ENCODE data around the gene PTTG1.

Gene PTTG1

GRCh38 chr5:160473681-160474080 lies 52.0 kb downstream of the PTTG1 start:
- DNase-seq (ENCODE audit: low spot score) = no peak

GRCh38 chr5:160474084-160474483 lies 52.4 kb downstream of the PTTG1 start:
- no peak for DNase-seq (ENCODE audit: low spot score)

GRCh38 chr5:160475864-160476438 lies 54.3 kb downstream of the PTTG1 start:
- no peak for DNase-seq (ENCODE audit: low spot score)

- no peak for DNase-seq (ENCODE audit: low spot score)
These were observed 55.8 kb downstream of the PTTG1 start for GRCh38 chr5:160477266-160477970.

- DNase-seq (ENCODE audit: low spot score) = no peak
These were observed 56.5 kb downstream of the PTTG1 start for GRCh38 chr5:160478163-160478562.

Measured in cerebellar cortex (tissue), 1 donor.